Measurements from ENCODE around the gene MKS1.

MKS1 gene

GRCh38 chr17:58242171-58242784 is 23.2 kb upstream of the MKS1 start:
- no peak for DNase-seq

DNA sequence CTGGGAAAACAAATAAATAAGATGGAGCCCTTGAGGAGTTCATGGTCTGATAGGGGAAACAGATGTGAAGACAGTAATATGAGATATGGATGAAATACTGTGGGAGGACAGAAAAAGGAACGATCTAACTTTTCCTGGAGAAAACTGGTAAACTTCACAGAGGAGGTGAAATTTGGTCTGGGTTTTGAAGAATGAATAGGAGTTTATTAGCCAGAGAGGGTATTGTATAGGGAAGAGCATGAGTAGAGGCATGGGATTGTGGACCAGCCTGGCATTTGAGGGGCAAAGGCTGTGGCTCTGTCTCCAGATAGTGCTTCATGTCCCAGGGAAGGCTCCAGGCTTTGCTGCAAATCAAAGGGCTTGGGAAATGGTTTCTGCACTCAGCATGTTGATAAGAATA is 20.9 kb upstream of the MKS1 start:
- no peak for DNase-seq

GRCh38 chr17:58238147-58238634 is 19.1 kb upstream of the MKS1 start, which contains the start of gene LPO:
Gene LPO, plus strand, starts transcription at chr17:58238584. Its CDS starts 4,396 bp downstream, at chr17:58242980.
- DNase-seq = no peak

DNA sequence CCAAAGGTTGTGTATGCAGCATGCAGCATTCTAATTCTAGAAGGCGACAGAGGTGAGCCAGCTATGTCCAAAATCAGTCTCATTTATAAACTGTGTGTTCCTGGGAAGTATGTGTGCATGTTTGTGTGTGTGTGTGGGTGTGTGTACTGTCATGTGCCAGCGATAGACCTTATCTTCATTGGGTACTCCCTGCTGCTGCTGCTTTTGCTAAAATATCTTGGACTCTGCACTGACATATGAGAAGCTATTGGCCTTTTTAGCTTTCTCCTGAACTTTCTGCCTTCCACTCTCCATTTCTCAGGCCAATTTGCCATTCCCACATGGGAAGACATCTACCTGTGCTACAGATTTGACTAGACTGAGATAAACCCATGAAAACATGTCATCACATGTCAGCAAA is 17.3 kb upstream of the MKS1 start:
- no peak for DNase-seq

DNA sequence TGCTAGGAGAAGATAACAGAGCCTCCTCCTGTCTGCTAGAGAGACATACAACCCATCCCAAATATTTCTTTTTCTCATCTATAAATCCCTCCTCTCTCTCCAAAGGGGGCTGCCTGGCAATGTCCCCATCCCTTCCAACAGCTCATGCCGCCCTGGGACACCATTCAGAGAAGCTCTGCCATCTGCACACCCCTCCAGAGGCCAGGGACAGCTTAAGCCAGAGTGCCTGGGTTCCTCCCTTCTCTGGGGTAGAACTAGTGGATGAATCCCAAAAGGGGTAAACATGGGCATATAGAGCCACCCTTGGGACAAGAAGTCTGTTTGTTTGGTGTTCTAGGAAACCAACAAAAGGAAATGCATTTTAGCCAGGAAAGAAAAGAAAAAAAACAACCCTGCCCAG is 16.8 kb upstream of the MKS1 start:
- no peak for DNase-seq

DNA sequence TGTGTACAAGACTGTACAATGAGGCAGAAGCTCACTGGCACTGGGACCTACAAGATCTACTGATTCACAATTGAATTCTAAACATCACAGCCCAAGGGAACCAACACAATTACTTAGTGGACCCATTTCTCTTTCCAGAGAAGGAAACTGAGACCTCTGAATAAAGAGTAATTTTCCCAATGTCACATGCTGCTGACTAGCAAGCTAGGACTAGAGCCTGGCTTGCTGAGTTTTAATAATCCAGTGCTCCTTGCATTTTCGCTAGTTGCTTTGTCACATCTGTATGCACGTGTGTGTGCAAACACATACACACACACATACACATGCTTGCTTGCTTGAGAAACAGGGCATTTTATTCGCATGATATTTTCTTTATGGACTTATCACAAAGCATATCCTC is 15.5 kb upstream of the MKS1 start:
- no peak for DNase-seq

GRCh38 chr17:58233543-58233942 is 14.5 kb upstream of the MKS1 start:
- DNase-seq = no peak

DNA sequence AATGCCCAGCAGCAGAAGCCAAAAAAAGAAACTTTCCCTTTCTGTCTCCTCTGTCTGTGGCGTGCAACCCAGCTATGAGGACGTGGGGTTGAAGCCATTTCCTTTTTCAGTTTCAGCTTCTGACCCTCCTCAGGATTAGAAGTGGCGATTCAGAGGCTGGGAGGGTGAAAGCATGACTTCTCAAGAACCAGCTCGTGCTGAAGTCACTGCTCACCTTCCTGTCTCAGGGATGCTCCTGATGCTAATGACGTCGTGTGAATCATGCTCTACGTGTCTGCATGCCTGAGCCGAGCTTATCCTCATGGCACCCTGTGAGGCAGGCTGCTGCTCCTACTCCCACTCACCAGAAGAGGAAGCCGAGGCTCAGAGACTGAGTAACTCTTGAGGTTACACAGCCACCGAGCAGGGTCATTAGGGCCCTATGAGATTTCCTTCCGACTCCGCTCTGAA is 13.7 kb upstream of the MKS1 start:
- no peak for DNase-seq

DNA sequence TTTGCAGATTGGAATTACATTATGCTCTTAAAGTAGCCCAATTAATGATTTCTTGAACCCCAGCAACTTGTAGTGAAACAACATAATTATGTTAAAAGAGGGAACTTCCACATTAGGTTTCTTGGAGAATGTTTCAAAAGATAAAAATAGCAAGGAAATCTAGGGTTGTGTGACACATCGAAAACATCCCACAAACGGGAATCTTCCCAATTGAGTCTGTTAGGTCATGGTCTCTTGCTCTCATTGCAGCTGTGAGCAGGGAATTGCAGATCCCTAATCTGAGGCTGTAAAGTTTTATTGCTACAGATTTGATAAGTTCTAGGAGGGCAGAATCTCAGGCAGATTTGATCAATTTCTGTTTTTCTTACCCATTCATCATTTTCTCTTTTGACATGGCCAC is 12.6 kb upstream of the MKS1 start:
- DNase-seq = no peak

DNA sequence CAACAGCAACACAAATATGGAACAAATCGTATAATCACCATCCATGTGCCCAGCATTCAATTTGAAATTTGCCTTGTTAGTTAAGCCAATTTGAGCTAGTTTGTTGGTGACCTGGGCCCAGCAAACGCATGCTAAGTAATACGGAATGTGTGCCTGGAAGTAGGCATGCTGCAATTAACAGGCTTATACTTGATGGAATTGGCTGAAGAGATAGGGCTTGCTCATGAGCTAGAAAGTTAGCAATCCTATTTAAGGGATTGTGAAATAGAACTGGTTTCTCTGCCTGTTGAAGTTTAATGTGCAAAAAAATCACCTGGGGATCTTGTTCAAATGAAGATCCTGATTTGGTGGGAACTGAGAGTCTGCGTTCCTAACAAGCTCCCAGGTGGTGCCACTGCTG is 10.8 kb upstream of the MKS1 start:
- no peak for DNase-seq

DNA sequence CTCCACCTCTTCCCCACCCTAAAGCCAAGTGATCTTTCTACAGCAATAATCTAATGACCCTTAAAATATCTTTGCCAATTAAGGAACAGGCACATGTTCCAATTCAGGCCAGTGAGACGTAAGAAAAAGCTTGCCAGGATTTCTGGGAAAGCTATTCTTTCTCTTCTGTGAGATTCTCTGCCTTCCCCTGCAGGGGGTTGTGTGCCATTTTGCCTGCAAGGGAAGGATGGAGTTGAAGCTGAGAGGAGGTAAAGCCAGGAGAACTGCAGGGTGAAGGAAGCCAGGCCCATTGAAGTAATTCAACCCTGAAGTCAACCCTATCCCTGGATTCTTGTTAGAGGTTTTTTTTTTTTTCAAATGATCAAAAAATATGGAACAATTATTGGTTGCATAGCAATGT is 10.3 kb upstream of the MKS1 start:
- DNase-seq = no peak

DNA sequence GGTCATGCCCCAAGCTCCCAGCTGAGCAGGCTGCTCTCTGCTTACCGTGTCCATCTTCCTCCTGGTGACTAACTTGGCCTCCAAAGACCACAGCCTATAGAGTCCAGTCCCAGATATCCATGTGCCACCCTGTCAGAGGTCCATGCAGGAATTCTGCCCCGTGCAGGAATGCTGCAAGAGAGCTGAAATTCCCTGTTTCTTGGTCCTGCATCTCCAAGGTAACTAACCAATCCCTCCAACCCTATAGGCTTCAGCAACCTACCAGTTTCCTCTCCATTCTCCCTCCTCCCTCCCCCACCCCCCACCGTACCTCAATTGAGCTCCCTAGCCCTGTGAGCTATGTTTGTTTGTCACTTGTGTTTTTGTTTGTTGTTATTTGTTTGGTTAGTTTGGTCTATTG is 9.6 kb upstream of the MKS1 start:
- no peak for DNase-seq

DNA sequence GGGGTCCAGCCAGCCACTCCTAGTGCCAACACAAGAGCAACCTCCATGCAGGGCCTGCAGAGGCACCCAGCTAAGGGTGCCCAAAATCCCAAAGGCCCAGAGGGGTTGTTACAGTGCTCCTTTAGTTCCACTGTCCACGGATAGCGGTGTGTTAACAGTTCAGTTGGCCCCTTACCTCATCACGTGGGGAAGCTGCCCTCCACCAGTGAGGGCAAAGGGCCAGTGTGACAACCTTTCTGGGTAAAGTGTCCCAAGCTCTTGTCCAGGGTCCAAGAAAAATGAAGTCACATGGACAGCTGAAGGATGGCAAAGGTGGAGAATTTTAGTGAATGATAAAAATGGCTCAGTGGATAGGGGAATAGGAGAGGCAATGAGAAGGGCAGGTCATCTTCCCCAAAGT is 8.7 kb upstream of the MKS1 start:
- no peak for DNase-seq

- DNase-seq = no peak
Observed at GRCh38 chr17:58224315-58224714, 5.3 kb upstream of the MKS1 start.

DNA sequence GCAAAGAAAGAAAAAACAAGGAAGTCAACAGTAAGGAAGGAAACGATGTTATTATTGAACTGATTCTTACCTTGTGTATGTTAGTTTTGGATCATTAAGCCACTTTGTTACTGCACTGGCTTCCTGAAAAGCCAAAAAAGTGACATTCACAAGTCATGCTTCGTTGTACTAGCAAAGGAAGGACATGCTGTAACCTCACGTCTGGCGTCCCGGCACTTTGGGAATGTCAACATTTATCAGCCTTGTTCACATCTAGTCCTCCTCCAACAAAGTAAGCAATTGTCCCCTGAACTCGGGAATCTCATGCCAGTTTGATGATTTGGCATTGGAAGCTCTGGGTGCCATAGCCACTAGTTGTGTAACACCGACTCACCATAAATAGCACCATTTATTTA is 731 bp upstream of the MKS1 start:
- no peak for DNase-seq

DNA sequence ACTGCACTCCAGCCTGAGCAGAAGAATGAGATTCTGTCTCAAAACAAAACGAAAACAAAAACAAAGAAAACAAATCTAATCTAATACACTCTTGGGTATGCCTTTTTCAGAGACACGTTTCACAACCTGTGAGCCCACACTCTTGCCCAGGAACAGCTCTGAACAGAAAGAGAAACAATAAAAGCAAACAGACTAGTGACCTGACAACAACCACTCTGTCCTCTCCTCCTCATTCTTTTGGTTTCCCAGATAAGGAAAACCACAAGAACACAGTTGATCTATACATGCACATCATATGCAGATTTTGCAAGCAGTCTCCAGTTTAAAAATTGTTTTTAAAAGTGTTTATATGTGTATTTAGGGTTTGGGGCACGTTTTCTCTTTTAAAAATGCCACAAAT is 1.3 kb downstream of the MKS1 start:
- DNase-seq = no peak

DNA sequence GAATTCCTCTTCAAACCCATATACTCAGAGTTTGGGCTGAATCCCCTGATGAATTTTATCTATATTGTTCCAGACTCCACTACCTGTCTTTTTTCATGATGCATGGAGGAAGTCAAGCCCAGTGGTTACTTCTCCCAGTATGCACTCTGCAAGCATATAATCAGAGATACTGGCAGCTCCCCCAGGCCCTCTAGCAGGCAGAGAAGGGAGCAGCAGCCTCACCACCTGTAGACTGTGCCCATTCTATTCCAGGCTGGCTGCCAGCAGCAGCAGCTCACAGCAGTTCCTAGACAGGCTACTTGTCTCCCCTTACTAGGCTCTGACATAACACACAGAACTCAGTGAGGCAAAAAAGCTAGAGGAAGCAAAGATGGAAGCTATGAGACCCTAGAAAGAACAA is 3.4 kb downstream of the MKS1 start:
- DNase-seq = no peak

- no peak for DNase-seq
Observed at GRCh38 chr17:58210922-58211321, 8.1 kb downstream of the MKS1 start.

GRCh38 chr17:58208344-58208743 is 10.7 kb downstream of the MKS1 start:
- DNase-seq = no peak

DNA sequence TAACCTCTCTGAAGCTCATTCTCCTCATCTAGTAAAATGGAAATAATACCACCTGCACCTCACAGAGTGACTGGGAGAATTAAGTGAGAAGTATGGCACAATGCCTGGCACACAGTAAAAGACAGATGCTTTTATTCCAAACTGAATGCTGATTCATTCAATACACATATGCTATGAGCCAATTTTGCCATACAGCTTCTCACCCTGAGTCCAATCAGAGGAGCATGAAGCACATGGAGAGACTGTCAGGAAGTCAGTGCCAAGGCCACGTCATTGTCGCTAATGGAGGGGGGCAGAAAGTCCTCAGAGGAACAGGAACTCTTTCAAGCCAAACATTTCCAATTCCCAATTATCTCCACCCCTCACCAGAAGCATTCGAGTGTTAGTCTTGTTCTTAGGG is 11.6 kb downstream of the MKS1 start:
- no peak for DNase-seq

DNA sequence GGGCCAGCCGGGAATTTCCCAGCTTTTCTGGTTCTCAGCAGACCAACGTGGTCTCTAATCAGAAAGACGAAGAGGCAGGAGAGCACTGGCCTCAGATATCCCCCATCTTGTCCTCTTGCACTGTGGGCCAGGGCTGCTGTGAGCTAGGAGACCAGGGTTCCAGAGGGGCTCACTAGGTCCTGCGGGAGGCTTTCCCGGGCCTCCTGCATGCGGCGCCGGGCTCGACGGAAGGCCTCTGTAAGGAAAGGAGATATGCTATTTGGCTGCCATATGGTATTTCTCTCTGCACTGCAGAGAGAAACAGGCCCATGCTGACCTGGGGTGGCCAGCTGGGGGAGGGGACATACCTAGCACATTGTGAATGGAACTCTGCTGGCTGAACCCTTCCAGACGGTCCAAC is 13.1 kb downstream of the MKS1 start:
- DNase-seq = no peak

- DNase-seq = no peak
Observed at GRCh38 chr17:58204796-58205195, 14.3 kb downstream of the MKS1 start.

- DNase-seq = no peak
Observed at GRCh38 chr17:58202859-58203258, 16.2 kb downstream of the MKS1 start.

- no peak for DNase-seq
Observed at GRCh38 chr17:58200024-58200633, 18.9 kb downstream of the MKS1 start.

- DNase-seq = no peak
Observed at GRCh38 chr17:58196610-58197009, 22.4 kb downstream of the MKS1 start.

Data from DMS79 treated with DMSO at 0.1 percent for 48 hours (cell line).